Measurements from ENCODE around the gene SH3BGRL2.

GRCh38 chr6:79702691-79703090 lies 71.6 kb downstream of the SH3BGRL2 start:
- TF ChIP-seq CTCF (IDR thresholded peaks at IDR 0.05; ENCODE audit: borderline replicate concordance, extremely low read depth, low read length, poor library complexity, severe bottlenecking) (no peak), EZH2 (IDR thresholded peaks at IDR 0.05; ENCODE audit: borderline replicate concordance, low read depth, low read length, severe bottlenecking) (no peak)

Measured in DND-41 (cell line).